ENCODE measurements around the gene CCDC24.

GRCh38 chr1:43983253-43983899 is 8.0 kb upstream of the CCDC24 start:
- no peak for TF ChIP-seq POLR2A (IDR thresholded peaks at IDR 0.05)
- TF ChIP-seq CTCF (IDR thresholded peaks at IDR 0.05) = no peak
